Mesodermal cell (in vitro differentiated cells): ENCODE data around the gene SENP7.

Experiments
- H3K27ac ChIP-seq: 2 replicates; pipeline ENCODE4 v1.7.0; 2013; ENCODE audit warnings: mild to moderate bottlenecking, low read depth, low read length, moderate library complexity; ENCODE audit not compliant: severe bottlenecking
- H3K36me3 ChIP-seq: 2 replicates; pipeline ENCODE4 v1.7.1; 2013; ENCODE audit warnings: mild to moderate bottlenecking, low read length, moderate library complexity; ENCODE audit not compliant: control insufficient read depth, insufficient read depth
- H3K4me1 ChIP-seq: one replicate; pipeline ENCODE4 v1.7.1; 2013; ENCODE audit warnings: mild to moderate bottlenecking, low read length; ENCODE audit not compliant: insufficient read depth, control insufficient read depth, poor library complexity, severe bottlenecking
- H3K4me3 ChIP-seq: 2 replicates; pipeline ENCODE4 v1.7.0; 2013; ENCODE audit warnings: low read length, control low read depth, mild to moderate bottlenecking; ENCODE audit not compliant: insufficient read depth, poor library complexity, severe bottlenecking; ENCODE audit errors: extremely low read depth
- H3K9me3 ChIP-seq: 2 replicates; pipeline ENCODE4 v1.7.1; 2013; ENCODE audit warnings: mild to moderate bottlenecking, low read length, moderate library complexity; ENCODE audit not compliant: control insufficient read depth
- whole genome bisulfite sequencing, 2 experiments: methylation state at CpG; one replicate each; pipeline ENCODE4 v1.1.5; 2013; ENCODE audit warnings: missing lambda C conversion rate in 2 of 2; ENCODE audit not compliant: insufficient coverage in 2 of 2; 5-methylcytosine and 5-hydroxymethylcytosine counted together

Gene SENP7

GRCh38 chr3:101536266-101536665 is 23.3 kb upstream of the SENP7 start:
- no peaks in the 10 kb centered on the region for H3K9me3 ChIP-seq
- H3K36me3 ChIP-seq = no peaks in the 10 kb centered on the region
- WGBS, 2 experiments = 100% methylated on average over 1 of the region's 1 CpG
- no peak overlapping the region for H3K27ac ChIP-seq
- H3K4me3 ChIP-seq = no peak overlapping the region
- H3K4me1 ChIP-seq = peaks cover 31% of the 10 kb centered on the region

GRCh38 chr3:101535221-101535620 is 22.2 kb upstream of the SENP7 start:
- H3K36me3 ChIP-seq = no peaks in the 10 kb centered on the region
- peaks cover 3% of the 10 kb centered on the region for H3K9me3 ChIP-seq
- 88 to 92% methylated on average over 2 to 3 of the region's 5 CpGs for WGBS, 2 experiments
- peaks cover 38% of the 10 kb centered on the region for H3K4me1 ChIP-seq
- H3K4me3 ChIP-seq = no peak overlapping the region
- no peak overlapping the region for H3K27ac ChIP-seq

GRCh38 chr3:101533603-101533968 is 20.6 kb upstream of the SENP7 start:
- Histone ChIP-seq H3K36me3 (no peaks in the 10 kb centered on the region), H3K4me3 (no peak overlapping the region), H3K4me1 (peaks cover 38% of the 10 kb centered on the region), H3K9me3 (peaks cover 17% of the 10 kb centered on the region), H3K27ac (peak overlapping the region; percentile 93)
- 100% methylated on average over 1 of the region's 1 CpG; no CpG with 5 or more reads in 1 of the 2 experiments for WGBS, 2 experiments

GRCh38 chr3:101532783-101533602 is 20.0 kb upstream of the SENP7 start:
- Histone ChIP-seq H3K9me3 (peaks cover 17% of the 10 kb centered on the region), H3K36me3 (no peaks in the 10 kb centered on the region), H3K4me1 (peaks cover 38% of the 10 kb centered on the region), H3K4me3 (no peak overlapping the region), H3K27ac (peak overlapping the region; percentile 93)
- 79 to 88% methylated on average over 3 to 9 of the region's 9 CpGs for WGBS, 2 experiments

GRCh38 chr3:101531473-101532086 is 18.6 kb upstream of the SENP7 start:
- Histone ChIP-seq H3K4me1 (peaks cover 38% of the 10 kb centered on the region), H3K9me3 (peaks cover 17% of the 10 kb centered on the region), H3K27ac (peak overlapping the region; percentile 93), H3K36me3 (no peaks in the 10 kb centered on the region), H3K4me3 (no peak overlapping the region)
- 100% methylated on average over 1 of the region's 2 CpGs; no CpG with 5 or more reads in 1 of the 2 experiments for WGBS, 2 experiments

- H3K9me3 ChIP-seq = peaks cover 17% of the 10 kb centered on the region
- no peaks in the 10 kb centered on the region for H3K36me3 ChIP-seq
- H3K27ac ChIP-seq = no peak overlapping the region
- peaks cover 38% of the 10 kb centered on the region for H3K4me1 ChIP-seq
- no CpG with 5 or more reads among the region's 2 CpGs for WGBS, 2 experiments
- no peak overlapping the region for H3K4me3 ChIP-seq
These were observed 17.7 kb upstream of the SENP7 start for GRCh38 chr3:101530686-101531047.

- H3K27ac ChIP-seq = no peak overlapping the region
- WGBS, 2 experiments = 71% methylated on average over 1 of the region's 4 CpGs; no CpG with 5 or more reads in 1 of the 2 experiments
- H3K4me3 ChIP-seq = no peak overlapping the region
These were observed 17.0 kb upstream of the SENP7 start for GRCh38 chr3:101529816-101530685.

GRCh38 chr3:101527906-101528305 is 14.9 kb upstream of the SENP7 start:
- WGBS, 2 experiments = no CpG with 5 or more reads among the region's 1 CpG
- peaks cover 20% of the 10 kb centered on the region for H3K4me1 ChIP-seq
- no peak overlapping the region for H3K27ac ChIP-seq
- no peaks in the 10 kb centered on the region for H3K36me3 ChIP-seq
- peaks cover 20% of the 10 kb centered on the region for H3K9me3 ChIP-seq
- no peak overlapping the region for H3K4me3 ChIP-seq

More at GRCh38 chr3:101529816-101530685, 17.0 kb upstream of the SENP7 start:
- Histone ChIP-seq H3K9me3 (peaks cover 17% of the 10 kb centered on the region), H3K36me3 (no peaks in the 10 kb centered on the region), H3K4me1 (peaks cover 38% of the 10 kb centered on the region)

GRCh38 chr3:101527441-101527840 is 14.4 kb upstream of the SENP7 start:
- Histone ChIP-seq H3K4me1 (peaks cover 16% of the 10 kb centered on the region), H3K4me3 (no peak overlapping the region), H3K27ac (no peak overlapping the region), H3K9me3 (peaks cover 20% of the 10 kb centered on the region), H3K36me3 (no peaks in the 10 kb centered on the region)
- 100% methylated on average over 1 to 3 of the region's 4 CpGs for WGBS, 2 experiments

GRCh38 chr3:101521211-101521701 is 8.2 kb upstream of the SENP7 start:
- H3K4me3 ChIP-seq = no peak overlapping the region
- peaks cover 3% of the 10 kb centered on the region for H3K9me3 ChIP-seq
- H3K36me3 ChIP-seq = no peaks in the 10 kb centered on the region
- no peak overlapping the region for H3K27ac ChIP-seq
- WGBS, 2 experiments = 97 to 98% methylated on average over 3 to 4 of the region's 4 CpGs
- H3K4me1 ChIP-seq = peaks cover 10% of the 10 kb centered on the region
